Ovary (tissue), 3 donors: ENCODE data around the gene KCND3.

Experiments used
- CTCF ChIP-seq, 3 donors: fragments of 450-650 bp in 2 of 3; fragments of 200-600 bp in 1 of 3; IDR thresholded peaks; one replicate each; pipeline versions ENCODE4 v1.5.1 to v1.8.0; 2016 to 2022; ENCODE audit warnings: antibody characterized with exemption in 3 of 3, mild to moderate bottlenecking in 1 of 3
- POLR2A ChIP-seq: fragments of 450-650 bp; IDR thresholded peaks from one replicate; pipeline ENCODE4 v1.6.1; 2017; ENCODE audit warnings: antibody characterized with exemption, mild to moderate bottlenecking, moderate library complexity
- donor health status: DM: no; HTN: no; CAD: no.

- TF ChIP-seq CTCF (IDR thresholded peaks at IDR 0.05) (no peak), POLR2A (no peak)
Observed at GRCh38 chr1:111818081-111818480, 171.4 kb downstream of the KCND3 start.
